ENCODE results near the gene GIMAP7.

DNA sequence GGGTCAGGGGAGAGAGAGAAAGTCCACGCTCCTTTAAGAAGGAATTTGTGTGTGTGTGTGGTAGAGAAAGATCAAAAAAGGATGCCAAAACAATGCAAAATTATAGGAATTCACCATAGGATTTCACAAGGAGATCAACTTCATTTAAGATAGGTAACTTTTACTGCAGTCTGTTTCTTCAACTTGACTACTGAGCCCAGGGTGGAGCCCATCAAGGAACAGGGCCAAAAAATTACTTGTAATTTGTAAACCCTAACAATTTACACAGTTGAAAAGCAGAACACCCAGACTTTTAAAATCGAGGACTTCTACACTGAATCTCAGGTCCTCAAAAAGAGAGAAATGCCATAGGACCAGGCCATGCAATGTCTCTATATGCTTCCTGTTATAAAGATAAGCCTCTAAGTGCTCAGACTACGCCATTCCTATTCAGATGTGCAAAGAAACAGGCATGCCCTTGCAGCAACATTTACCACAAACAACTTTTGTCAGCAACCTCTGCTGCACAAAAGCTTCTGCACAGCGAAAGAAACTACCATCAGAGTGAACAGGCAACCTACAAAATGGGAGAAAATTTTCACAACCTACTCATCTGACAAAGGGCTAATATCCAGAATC lies 42.0 kb downstream of the GIMAP7 start:
- TF ChIP-seq, protein P1, sequence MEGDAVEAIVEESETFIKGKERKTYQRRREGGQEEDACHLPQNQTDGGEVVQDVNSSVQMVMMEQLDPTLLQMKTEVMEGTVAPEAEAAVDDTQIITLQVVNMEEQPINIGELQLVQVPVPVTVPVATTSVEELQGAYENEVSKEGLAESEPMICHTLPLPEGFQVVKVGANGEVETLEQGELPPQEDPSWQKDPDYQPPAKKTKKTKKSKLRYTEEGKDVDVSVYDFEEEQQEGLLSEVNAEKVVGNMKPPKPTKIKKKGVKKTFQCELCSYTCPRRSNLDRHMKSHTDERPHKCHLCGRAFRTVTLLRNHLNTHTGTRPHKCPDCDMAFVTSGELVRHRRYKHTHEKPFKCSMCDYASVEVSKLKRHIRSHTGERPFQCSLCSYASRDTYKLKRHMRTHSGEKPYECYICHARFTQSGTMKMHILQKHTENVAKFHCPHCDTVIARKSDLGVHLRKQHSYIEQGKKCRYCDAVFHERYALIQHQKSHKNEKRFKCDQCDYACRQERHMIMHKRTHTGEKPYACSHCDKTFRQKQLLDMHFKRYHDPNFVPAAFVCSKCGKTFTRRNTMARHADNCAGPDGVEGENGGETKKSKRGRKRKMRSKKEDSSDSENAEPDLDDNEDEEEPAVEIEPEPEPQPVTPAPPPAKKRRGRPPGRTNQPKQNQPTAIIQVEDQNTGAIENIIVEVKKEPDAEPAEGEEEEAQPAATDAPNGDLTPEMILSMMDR (IDR thresholded peaks at IDR 0.05; ENCODE audit: low read length), result no peak
- TF ChIP-seq EZH2phosphoT487 (IDR thresholded peaks at IDR 0.05; ENCODE audit: low read length) (no peak), EZH2 (optimal IDR thresholded peaks at IDR 0.05; ENCODE audit: low read depth, low read length) (no peak)
